NCI-H460 (cell line): ENCODE results near the gene TRAF4. TPM values are rescaled to one million over a fixed set of nuclear protein-coding genes. Genes with fewer than 3 reads are reported as not detected.

Experiments used
- DNase-seq: peaks from one replicate; pipeline ENCODE4 v3.0.0-alpha.2; 2016; ENCODE audit warnings: low read depth; ENCODE audit errors: extremely low read depth
- total RNA-seq: library from RNA; depleted of rRNA; stranded (reverse); fragments of >200 nt; shearing (Covaris generic); gene quantifications from 2 replicates; pipeline ENCODE4 v1.2.3, GENCODE V29; 2014

Gene TRAF4
- total RNA-seq, 1 experiment from 2014 or later, result 79.4 TPM

DNA sequence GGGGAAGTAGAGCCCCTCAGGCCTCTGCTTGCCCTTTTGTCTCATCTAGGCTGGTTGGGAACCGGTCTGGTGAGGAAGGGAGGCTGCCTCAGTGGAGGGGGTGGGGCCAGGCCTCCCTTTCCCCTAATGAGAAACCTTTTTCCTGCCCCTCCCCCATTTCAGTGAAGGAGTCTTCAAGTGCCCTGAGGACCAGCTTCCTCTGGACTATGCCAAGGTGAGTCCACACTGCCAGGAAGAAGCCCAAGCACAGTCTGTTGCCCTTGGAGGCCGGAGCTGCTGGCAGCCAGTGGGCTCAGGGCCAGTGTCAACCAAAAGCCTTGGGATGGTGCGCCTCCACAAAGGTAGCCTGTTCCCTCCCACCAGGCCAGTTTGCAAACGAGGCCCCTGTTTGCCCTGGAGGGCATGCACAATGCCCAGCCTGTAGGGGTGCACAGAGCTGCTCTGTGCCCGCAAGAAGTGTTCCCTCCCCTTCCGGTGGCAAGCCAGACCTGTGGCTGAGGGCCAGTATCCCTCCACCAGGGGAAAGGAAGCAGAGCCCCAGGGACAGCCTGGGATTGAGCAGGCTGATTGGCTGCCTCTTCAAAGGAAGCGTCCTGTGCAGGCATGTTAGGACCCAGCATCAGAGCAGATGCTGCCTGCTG, 3.4 kb downstream of the TRAF4 start:
- DNase-seq, result no peak

DNA sequence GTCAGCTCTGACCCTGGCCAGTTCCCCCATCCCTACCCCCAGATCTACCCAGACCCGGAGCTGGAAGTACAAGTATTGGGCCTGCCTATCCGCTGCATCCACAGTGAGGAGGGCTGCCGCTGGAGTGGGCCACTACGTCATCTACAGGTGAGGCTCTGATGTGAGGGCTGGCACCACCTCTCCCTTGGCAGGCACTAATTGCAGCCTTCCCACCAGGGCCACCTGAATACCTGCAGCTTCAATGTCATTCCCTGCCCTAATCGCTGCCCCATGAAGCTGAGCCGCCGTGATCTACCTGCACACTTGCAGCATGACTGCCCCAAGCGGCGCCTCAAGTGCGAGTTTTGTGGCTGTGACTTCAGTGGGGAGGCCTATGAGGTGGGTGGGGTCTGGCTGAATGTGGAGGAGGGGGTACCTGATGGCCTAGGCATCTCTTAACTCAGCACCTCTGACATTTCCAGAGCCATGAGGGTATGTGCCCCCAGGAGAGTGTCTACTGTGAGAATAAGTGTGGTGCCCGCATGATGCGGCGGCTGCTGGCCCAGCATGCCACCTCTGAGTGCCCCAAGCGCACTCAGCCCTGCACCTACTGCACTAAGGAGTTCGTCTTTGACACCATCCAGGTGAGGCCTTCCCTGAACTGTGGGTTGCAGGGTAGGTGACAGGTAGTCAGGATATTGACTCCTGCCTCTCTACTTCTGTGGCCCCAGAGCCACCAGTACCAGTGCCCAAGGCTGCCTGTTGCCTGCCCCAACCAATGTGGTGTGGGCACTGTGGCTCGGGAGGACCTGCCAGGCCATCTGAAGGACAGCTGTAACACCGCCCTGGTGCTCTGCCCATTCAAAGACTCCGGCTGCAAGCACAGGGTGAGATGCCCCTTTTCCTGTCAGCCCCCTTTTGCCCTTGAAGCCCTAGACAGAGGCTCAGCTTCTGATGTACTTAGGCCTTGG, 4.3 kb downstream of the TRAF4 start:
- no peak for DNase-seq

DNA sequence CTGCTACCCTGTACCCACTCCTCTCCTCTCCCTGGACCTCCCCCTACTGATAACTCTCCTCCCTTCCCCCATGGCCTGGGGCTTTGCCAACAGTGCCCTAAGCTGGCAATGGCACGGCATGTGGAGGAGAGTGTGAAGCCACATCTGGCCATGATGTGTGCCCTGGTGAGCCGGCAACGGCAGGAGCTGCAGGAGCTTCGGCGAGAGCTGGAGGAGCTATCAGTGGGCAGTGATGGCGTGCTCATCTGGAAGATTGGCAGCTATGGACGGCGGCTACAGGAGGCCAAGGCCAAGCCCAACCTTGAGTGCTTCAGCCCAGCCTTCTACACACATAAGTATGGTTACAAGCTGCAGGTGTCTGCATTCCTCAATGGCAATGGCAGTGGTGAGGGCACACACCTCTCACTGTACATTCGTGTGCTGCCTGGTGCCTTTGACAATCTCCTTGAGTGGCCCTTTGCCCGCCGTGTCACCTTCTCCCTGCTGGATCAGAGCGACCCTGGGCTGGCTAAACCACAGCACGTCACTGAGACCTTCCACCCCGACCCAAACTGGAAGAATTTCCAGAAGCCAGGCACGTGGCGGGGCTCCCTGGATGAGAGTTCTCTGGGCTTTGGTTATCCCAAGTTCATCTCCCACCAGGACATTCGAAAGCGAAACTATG, 5.2 kb downstream of the TRAF4 start:
- no peak for DNase-seq

DNA sequence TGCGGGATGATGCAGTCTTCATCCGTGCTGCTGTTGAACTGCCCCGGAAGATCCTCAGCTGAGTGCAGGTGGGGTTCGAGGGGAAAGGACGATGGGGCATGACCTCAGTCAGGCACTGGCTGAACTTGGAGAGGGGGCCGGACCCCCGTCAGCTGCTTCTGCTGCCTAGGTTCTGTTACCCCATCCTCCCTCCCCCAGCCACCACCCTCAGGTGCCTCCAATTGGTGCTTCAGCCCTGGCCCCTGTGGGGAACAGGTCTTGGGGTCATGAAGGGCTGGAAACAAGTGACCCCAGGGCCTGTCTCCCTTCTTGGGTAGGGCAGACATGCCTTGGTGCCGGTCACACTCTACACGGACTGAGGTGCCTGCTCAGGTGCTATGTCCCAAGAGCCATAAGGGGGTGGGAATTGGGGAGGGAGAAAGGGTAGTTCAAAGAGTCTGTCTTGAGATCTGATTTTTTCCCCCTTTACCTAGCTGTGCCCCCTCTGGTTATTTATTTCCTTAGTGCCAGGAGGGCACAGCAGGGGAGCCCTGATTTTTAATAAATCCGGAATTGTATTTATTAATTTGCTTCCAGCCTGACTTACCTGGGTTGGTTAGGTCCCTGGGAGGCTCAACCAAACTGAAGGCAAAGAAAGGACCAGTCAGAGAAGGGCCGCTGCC, 5.8 kb downstream of the TRAF4 start:
- no peak for DNase-seq

DNA sequence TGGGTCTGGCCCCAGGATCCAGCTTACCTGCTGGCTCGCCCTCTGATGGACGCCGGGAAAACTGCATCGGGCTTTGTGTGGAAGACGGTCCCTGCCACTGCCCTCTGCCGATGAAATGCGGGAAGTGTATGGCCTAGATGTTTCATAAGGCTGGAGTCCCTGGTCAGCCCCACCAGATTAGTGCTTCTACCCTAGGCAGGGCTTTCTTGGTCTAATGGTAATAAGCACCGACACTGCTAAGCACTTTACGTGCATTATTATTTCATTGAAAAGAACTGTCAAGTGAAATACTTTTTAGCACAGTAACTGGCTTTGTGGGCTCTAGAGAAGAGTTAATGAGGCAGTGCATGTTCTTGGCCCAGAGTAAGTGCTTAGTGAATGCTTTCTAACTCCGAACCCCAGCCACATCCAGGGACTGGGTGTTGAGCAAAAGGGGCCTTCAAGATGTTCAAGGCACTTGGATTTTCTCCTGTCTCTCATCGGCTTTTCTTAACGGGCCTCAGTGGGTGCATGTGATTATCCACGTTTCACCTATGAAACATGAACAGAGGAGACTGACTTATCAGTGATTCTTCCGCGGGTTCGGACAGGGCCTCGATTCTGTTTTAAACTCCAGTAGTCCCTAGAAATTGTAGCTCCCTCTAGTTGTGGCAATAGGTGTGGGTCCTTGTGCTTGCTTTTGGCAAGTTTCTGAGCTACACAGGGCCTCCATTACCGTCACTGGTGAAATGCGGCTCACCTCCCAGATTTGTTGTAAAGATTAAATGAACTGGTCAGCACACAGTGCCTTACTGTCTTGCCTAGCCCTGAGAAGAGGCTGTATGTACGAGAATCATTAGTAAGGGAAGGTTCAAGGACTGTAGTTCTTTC, 6.6 kb downstream of the TRAF4 start:
- DNase-seq, result peak; percentile 92

DNA sequence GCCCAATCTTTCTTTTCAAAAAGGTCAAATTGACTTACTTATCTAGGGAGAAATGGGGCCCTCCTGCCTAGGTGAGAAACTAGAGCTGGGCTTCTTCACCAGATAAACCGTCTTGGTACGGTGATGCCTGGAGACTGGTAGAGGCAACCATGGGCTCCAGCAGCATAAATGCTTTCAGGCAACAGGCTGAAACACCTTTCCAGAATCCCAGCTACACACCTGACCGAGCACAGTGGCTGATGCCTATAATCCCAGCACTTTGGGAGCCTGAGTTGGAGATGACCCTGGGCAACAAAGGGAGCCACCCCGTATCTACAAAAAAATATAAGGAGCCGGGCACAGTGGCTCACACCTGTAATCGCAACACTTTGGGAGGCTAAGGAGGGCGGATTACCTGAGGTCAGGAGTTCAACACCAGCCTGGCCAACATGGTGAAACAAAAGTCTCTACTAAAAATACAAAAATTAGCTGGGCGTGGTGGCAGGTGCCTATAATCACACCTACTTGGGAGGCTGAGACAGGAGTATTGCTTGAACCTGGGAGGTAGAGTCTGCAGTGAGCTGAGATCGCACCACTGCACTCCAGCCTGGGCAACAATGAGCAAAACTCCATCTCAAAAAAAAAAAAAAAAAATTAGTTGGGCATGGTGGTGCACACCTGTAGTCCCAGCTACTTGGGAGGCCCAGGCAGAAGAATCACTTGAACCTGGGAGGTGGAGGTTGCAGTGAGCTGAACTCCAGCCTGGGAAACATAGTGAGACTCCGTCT, 8.0 kb downstream of the TRAF4 start:
- DNase-seq, result no peak

DNA sequence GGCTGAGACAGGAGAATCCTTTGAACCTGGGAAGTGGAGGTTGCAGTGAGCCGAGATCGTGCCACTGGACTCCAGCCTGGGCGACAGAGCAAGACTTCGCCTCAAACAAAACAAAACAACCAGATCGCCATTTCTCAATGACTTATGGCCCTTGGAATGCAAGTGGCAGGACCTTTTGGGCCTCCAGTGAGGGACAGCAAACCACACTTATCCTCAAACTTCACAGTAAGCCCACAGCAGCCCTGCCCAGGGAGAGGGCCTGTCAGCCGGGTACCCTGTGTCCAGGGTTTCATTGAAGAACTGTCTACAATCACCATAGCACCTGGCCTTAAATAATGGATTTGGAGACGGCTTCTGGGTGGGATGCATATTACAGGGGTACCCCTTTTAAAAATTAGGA, 11.7 kb downstream of the TRAF4 start:
- no peak for DNase-seq

DNA sequence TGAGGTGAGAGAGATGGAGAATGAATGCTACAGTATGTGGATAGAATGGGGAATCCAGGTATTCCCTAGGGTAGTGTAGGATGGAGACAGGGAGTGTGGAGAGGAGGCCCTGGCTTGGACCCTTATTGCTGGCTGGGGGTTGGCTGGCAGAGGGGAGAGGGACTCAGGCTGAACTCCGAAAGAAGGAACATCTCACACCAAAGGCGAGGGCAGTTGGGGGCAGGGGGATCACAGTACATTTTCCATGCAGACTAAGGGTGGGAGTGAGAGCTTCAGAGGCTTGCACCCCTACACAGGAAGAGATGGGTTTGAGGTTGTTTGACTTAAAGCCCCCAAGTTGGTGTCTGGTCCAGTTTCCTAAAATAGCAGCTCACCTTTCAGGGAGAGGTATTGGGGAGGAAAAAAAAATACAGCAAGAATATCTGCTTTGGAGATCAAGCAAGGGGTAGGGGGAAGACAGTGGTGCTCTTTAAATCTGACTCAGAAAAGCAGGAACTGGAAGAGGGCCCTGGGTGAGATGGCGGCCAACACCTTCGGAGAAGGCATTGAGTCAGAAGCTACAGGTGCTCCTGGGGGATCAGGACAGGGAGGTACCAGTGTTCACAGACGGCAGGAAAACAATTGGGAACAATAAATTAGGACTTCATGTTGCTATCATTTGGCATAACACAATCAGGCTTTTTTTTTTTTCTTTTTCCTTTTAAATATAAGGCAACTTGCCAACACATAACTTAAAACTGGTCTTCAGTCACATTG, 12.4 kb downstream of the TRAF4 start:
- no peak for DNase-seq

DNA sequence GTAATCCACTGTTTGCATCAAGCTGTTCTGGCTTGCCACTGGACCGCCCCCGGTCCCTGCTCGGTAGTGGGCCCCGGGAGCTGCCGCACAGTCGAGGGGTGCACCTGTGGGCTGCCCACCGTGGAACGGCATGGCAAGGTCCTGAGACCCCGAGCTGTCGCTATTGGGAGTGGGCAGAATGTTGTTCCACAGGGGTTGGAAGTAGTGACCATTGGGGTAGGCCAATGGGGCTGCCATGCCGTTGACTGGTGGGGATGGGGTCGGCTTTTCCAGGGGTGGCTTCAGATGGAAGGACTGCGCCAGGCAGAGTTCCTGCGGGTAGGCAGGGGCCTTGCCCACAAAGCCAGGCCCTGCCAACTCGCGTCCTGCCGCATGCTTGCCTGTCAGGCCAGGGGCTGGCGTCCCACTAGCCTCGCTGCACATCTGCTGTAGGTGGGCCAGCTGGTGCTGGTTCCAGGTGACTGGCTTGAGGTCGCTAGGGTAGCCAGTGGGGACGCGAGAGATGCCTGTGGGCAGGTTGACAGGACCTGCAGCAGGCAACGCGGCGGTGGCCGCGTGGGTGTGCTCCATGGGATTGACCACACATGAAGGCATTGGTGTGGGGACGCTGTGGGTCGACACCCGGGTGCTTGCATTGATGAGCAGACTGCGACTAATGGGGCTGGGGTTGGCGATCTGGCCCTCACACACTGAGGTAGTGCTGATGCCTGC, 14.8 kb downstream of the TRAF4 start:
- DNase-seq, result no peak

DNA sequence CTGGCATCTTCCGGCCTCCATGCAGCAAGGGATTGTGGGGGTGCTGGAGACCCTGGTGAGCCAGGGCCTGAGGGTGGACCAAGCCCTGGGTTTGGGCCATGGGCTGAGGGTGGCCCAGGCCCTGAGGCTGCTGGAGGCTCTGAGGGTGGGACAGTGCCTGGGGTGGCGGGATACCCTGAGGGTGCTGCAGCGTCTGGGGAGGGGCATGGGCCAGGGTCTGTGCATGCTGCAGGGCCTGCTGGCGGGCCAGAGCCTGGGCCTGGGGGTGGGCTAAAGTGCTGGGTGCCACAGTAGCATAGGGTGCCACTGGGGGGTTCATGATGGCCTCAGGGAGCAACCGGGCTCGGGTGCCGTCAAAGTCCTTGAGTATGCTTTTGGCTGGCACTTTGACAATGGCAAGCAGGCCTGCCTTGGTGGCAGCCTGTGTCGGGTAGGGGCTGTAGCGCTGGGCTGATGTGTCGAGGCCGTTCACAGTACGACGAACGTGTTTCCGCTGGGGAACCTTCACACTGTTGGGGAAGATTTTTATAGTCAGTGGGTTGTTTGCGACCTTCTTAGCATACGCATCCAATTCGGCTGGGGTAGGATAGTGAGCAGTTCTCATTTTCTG, 15.6 kb downstream of the TRAF4 start:
- DNase-seq, result no peak

DNA sequence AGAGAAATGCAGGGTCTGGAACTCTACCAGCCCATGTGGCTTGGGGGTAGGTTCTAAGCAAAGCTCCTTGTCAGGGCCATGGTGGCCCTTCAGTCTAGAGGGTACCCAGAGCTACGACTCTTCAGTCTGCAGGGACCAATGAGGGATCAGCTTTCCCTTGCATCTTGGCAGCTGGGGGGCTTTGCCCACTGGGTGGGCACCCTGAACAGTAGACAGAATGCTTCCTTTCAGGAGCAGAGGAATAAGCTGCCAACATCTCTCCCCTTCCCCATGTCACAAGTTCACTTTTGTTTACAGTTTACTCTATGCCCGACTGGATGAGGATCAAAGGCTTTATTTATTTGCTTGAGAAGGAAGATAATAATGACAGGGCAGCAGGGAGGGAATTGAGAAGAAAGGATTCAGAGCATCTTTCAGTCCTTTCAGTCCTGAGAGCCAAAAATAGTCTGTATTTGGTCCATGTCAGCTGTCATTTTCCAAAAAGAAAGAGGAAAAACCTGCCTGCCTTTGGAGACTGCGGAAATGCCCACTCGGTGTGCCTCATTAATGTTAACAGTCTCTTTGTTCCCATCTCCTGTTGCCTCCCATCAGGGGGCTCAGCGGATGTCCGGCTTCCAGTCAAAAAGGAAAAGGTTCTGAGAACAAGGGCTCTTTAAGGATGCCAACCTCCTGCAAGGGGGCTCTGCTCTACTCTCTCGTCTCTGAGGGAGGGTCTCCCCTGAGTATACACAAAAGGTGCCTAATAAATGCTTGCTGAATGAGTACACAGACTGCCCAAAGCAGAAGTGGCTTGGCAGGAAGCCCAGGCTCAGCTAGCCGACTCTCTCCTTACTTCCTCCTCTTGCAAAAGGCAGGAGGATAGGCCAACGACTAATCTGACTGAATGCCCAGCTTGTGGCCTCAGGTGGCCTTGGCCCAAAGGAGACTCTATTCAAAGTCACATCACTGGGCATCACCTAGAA, 17.1 kb downstream of the TRAF4 start:
- no peak for DNase-seq

DNA sequence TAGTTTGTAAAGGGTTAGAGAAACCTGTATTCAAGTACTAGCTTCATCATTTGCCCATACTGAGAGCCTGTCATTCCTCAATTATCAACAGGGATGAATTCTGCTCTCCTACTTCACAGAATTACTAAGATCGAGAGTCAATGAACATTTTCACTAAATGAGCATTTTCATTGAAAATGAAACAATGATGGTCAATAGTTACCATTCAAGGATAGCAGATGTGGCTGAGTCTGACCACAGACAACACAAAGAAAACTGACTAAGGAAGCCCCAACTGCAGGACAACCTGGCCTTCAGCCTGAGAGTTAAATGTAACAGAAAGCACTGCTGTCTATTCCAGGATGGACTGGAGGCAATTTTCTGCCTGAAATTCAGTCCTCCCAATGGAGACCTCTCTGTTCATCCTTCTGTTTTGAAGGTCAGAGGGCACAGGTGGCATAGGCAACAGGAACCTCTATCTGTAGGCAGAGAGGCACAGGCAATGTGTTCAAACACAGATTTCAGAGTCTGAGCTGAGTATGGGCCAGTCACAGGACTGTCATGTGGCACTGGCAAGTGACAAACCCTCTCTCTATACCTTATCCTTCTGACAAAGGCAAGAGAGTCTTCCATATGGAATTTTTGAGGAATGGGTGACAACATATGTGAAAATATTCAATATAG, 19.5 kb downstream of the TRAF4 start:
- DNase-seq, result no peak

DNA sequence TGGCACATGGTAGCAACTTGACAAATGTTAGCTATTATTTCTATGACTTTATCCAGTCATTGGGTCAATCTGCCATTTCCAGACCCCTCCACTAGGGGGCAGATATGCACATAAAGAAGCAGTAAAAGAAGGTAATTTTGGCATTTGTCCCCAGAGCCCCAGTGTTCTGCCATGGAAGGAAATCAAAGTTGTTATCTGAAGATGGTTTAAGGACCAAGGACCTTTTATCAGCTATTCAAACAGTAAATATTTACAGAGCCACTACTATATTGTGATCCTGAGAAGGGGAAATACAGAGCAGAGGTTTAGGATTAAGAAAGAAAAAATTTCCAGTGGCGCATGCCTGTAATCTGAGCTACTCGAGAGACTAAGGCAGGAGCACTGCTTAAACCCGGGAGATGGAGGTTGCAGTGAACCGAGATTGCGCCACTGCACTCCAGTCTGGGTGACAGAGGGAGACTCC, 20.0 kb downstream of the TRAF4 start:
- DNase-seq, result peak; percentile 74

DNA sequence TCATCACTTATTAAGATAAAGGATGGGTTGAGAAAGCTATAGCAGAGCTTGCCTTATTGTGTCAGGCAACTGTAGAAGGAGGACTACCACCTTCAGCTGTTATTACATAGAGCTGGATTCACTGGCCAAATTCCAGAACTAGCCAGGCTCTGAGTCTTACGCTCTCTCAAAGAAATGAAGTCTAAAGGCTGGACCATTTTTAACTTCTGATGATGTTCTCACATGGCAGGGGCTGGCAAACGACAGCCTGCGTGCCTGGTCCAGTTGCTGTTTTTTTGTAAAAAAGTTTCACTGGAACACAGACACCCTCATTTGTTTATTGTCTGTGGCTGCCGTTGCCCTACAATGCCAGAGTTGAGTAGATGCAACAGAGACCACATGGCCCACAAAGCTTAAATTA, 21.2 kb downstream of the TRAF4 start:
- DNase-seq, result no peak

DNA sequence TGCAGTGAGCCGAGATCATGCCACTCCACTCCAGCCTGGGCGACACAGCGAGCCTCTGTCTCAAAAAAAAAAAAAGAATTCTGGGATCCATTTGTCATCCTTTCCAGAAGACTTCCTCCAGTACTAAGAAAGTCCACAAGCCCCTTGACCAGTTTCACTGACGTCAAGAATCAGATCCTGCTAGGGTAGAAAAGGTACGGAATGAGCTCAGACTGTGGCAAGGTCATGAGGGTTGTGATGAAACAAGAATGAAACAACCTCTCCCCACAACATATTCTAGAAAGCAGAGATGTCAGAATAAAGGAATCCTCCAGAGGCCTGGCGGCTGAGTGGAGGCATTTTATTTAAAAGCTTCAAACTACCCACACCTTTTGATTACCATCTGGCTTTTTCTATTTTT, 29.9 kb downstream of the TRAF4 start:
- DNase-seq, result no peak

DNA sequence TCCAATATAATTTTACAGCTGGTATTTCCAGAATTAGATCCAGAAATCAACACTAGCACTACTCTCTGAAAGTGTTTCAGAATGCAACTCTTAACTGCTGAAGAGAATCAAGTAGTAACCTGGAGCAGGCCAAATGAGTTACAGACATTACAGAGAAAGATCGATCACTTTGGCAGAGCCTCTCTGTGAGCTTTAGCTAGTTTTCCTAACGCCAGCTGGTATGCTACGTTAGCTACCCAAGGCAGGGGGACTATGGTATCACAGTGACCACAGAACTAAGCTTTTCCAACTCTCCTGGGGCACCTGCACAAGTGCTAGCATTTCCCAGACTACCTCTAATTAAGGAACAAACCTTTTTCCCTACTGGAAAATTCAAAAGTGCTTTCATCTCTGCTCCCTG, 30.4 kb downstream of the TRAF4 start:
- DNase-seq, result no peak
